ENCODE data around the gene SIRT1.
"Not testable (repeated sequence)": the region's sequence is repeated elsewhere in the genome, so short reads cannot be mapped to it uniquely, and the experiment has no call there.

Gene SIRT1

GRCh38 chr10:67966035-67966434 is 81.6 kb downstream of the SIRT1 start:
- H3K4me3 Mint-ChIP-seq; H3K4me1 Mint-ChIP-seq (ENCODE audit: low read depth); H3K9me3 Mint-ChIP-seq; H3K27me3 Mint-ChIP-seq; H3K27ac Mint-ChIP-seq: not testable (repeated sequence)
- H3K36me3 Mint-ChIP-seq (ENCODE audit: low read depth) = peaks cover 60% of the 10 kb centered on the region

Measured in stimulated activated naive CD8-positive, alpha-beta T cell treated with anti-CD3 and anti-CD28 coated beads, Interleukin-15, Interleukin-2, amounts not matched to agents 100 ng/mL and 50 ng/mL, for 24 hours (primary cell).